Diencephalon (tissue), 1 donor: ENCODE measurements around the gene ZNF22. TPM values are rescaled to one million over a fixed set of nuclear protein-coding genes. Genes with fewer than 3 reads are reported as not detected.

ENCODE experiments used
- total RNA-seq: library from RNA; depleted of rRNA; stranded (reverse); fragments of >200 nt; gene quantifications from one replicate; pipeline ENCODE4 v1.2.3, GENCODE V29; 2014

The ZNF22 gene
- 38.1 TPM for total RNA-seq

DNA sequence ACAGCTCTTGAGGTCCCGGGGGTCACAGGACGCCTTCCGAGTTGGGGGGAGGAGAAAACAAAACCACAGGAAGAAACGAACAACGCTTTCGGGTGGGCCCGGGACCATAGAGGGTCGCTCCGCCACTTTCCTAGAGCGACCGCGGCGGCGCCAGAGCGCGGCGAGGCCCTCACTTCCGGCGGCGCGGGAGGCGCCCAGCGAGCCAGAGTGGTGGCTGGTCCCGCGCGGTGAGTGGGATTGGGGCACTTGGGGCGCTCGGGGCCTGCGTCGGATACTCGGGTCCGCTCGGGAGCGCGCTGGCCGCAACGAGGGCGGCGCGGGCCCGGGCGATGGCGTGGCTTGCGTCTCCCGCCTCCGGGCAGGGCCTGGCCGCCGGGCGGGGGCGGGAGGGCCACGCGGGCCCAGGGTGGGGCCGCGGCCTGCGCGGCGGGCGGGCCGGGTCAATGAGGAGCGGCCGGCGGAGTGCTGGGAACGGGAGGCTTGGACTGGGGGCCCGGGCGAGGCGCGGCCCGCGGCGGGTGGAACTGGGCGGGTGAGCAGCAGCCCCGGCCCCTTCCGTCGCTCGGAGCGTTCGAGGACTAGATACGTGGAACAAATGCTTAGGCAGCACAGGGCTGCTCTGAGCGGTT, at the start of gene ZNF22:
TSS of gene ZNF22 (plus strand) at position 172 of the 629 bp plus-strand sequence. CDS start 2,446 bp downstream, outside the sequence.

GRCh38 chr10:44959247-44960087, 41.3 kb upstream of the ZNF22 start, which contains the start of gene RASSF4:
RASSF4 (plus strand) TSS chr10:44959802; CDS start chr10:44970203, 10,401 bp downstream.

DNA sequence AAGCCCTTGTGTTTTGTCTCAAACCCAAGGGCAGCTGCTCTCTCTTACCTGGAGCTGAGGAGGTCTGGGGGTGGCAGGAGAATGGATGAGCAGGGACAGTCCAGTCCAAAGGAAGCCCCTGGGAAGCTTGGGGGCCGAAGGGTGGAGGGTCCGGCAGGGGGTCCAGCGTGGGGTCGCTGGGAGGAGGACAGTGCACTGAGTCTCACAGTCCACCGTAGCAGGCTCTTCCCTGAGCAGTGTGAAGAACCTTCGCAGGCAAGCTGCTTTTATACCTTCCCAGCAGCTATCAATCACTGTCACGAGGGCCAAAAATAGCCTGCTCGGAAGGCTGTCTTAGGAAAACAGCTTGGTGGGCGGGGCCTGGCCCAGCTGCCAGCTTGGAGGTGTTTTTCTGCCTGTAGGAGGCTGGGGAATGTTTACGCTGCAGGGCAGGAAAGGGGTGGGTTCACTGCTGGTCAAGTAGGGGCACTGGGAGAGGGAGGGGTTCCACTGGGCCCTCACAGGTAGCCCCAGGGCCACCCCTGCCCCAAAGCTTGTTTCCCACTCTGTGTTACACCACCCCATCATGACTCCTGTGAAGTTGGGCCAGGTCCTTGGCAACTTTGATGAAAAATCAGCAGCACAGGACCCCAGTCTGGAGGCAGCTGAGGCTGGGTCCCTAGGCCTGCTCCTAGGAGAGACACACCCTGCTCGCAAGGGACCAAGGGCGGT, 22.0 kb upstream of the ZNF22 start, which contains the start of gene DEPP1:
TSS of gene DEPP1 (minus strand) at position 240 of the 711 bp plus-strand sequence. CDS start 779 bp downstream, outside the sequence.

Other genes starting within 250 kb of the ZNF22 start
- 0.69 TPM for gene TMEM72, start 89.6 kb upstream of the ZNF22 start, total RNA-seq
- gene RASSF4, start 41.1 kb upstream of the ZNF22 start, total RNA-seq: 15.7 TPM
- gene DEPP1, start 22.1 kb upstream of the ZNF22 start, total RNA-seq: 6.2 TPM